A172 (cell line): Measurements from ENCODE around the gene PRPS1. TPM values are rescaled to one million over a fixed set of nuclear protein-coding genes. Genes with fewer than 3 reads are reported as not detected.

Source experiments
- total RNA-seq: library from RNA; depleted of rRNA; stranded (reverse); fragments of >200 nt; shearing (Covaris generic); gene quantifications from 2 replicates; pipeline ENCODE4 v1.2.3, GENCODE V29; 2014; rRNA removed

PRPS1 gene
- total RNA-seq, 1 experiment from 2014 or later, result 35.2 TPM

Other genes starting within 250 kb of the PRPS1 start
- 0.03 TPM in 1 of 2 replicates, not detected in the other for gene FRMPD3, start 178.9 kb upstream of the PRPS1 start, total RNA-seq
- gene TSC22D3, start 147.3 kb downstream of the PRPS1 start, total RNA-seq, result 6.9 and 7.7 TPM in 2 replicates
- gene NCBP2L, start 149.2 kb downstream of the PRPS1 start, total RNA-seq, result not detected in 2 replicates
- 5.7 and 6.7 TPM in 2 replicates for gene MID2, start 197.4 kb downstream of the PRPS1 start, total RNA-seq